NCI-H146 treated with DMSO at 0.1 percent for 48 hours (cell line): Measurements from ENCODE around the gene SDK2.
A peak's percentile ranks its signal among the peaks of the same experiment; 100 is the strongest.

Experiments
- DNase-seq: peaks from one replicate; lab custom pipeline; 2025; ENCODE audit not compliant: unreplicated experiment; lab: John Stamatoyannopoulos, UW

SDK2 gene

DNA sequence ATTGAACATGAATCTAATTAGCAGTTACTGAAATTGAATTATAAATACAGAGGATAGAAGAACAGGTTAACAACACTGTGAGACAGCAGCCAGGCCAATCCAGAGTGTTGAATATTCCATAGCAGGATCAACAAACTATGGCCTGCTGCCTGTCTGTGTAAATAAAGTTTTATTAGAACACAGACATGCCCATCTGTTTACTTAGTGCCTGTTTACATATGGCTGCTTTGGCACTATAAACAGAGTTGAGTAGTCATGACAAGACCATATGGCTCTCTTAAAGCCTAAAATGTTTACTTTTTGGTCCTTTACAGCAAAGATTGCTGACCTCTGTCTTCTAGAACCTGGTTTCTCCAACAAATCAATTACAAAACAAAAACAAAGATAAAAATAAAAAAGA lies 217.0 kb downstream of the SDK2 start:
- no peak for DNase-seq

DNA sequence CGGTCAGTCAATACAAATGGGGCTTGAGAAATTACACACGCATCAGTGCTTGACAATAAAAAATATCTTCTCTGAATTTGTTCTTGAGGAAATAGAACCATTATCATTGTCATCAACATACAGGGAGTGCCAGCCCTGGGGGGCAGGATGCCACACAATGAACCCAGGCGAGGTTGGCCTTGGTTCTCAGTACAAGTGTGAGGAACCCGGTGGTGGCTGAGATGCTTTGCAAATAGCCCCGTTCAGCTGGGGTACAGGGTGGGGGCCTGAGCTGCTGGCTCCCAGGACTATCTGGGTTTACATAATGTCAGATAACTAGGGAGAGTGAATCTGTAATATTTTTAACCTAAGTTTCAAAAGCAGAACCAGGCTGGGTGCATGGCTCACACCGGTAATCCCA lies 219.7 kb downstream of the SDK2 start:
- no peak for DNase-seq

DNA sequence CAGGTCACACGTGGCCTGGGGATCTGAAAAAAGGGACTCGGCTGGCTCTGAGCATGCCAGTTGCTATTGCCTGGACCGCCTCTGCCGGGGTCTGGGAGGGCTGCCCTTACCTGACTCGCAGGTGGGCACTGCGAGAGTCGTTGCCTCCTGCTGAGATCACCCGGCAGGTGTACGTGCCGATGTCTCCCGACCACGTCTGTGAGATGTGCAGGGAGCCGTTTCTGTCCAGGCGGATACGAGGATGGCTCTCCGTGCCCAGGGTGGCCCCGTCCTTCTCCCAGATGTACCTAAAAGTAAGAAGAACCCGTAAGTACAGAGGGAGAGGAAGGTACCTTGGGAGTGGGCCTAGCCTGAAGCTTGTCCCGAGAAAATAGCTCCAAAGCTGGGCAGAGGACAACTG lies 220.4 kb downstream of the SDK2 start:
- no peak for DNase-seq

DNA sequence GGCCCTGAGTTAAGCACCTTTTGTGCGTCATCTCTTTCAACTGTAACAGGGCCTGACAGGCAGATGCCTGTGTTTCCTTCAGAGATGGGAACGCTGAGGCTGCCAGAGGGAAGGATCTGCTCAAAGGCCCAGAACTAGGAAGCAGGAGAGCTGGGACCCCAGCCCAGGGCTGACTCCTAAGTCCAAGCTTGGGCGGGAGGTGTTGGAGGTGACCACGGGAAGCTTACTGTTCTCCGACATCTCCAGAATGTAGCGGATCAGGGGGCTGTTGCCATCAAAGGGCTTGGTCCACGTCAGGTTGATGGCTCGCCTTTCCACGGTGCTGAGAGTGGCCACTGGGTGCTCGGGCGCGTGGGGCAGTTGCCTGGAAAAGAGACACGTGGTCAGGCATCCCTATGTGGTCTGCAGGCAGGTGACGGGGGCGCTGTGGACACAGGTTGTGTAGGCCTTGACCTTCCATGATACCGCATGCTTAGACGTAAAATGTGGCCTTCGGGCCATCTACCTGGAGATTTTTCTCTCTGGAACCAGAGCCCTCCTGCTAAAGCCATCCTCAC lies 221.0 kb downstream of the SDK2 start:
- no peak for DNase-seq

DNA sequence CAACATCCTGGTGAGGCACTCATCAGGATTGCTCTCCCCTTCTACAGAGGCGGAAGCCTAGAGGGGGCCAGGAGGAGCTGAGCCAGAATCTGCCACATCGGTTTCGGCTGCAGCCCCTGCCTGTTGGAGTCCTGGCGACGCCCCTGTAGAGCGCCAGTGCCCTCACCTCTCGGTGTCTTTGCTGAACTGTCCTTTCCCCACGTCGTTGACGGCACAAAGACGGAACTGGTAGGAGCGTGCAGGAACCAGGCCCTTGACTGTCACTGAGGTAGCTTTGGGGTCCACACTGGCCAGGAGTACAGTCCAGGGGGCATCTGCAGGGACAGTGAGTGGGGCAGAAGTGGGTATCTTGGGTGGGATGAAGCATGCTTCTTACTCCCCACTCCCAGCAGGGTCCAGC lies 222.1 kb downstream of the SDK2 start:
- DNase-seq: no peak

DNA sequence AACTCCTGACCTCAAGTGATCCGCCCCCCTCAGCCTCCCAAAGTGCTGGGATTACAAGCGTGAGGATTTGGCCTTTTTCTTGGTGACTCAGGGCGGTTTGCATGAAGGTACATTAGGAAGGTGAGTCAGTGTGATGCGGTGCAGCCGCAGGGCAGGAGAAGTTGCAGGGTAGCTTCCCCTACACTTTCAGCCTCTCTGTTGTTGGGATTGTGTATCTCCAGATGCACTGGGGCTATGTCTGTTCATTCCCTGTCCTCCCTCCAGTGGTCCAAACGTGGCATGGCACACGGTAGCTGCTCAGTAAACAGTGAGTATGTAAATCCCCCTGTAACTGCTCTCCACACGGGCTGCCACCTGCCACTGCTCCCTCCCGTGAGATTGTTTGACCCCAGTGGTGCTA lies 223.3 kb downstream of the SDK2 start:
- no peak for DNase-seq

DNA sequence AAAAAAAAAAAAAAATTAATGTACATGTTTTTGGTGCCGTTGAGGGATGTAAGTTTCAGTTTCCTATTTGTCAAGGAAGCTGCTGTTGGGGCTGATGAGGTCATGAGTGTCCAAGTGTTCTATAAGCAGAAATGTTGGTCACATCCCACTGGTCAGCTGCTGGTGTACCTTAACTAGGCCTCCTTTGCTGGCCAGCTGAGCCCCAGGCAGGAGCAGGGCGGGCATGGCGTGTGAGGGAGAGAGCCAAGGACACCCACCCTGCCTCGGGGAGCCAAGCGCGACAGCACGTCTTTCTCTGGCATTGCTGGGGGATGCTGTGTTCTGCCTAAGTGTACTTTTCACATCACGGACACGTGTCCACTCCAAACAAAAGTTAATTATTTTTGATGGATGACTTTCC lies 224.4 kb downstream of the SDK2 start:
- DNase-seq: no peak

DNA sequence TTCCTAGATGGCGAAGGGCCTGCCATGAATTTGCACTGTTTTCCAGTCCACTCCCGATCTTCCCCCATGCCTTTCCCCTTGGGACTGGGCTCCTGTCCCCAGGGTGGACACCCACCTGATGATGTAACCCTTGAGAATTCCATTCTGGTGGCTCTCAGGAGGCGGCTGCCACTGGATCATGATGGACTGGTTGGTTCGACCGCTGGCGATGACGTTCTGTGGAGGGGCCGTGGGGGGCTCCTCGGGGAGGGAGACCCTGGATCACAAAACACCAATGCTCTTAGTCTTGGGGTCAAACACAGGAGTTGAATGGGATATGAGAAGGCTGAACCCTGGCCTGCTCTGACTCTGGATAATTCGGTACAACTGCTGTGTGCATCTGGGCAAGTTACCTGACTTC lies 225.2 kb downstream of the SDK2 start:
- no peak for DNase-seq

DNA sequence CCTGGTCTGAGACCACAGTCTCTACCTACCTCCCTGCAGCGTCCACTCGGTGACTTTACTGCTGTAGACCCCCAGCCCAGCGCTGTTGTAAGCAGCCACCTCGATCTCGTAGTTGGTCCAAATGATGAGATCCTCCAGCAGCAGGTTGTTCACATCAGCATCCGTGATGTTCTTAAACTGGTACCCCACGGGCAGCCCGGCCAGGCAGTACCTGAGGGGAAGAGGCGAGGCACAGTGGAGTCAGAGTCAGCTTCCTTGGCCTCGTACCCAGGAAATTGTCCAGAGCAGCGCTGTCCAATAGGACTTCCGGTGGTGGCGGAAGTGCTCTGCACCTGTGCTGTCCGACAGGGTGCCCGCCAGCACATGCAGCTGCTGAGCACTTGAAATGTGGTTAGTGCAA lies 228.5 kb downstream of the SDK2 start:
- DNase-seq: no peak

DNA sequence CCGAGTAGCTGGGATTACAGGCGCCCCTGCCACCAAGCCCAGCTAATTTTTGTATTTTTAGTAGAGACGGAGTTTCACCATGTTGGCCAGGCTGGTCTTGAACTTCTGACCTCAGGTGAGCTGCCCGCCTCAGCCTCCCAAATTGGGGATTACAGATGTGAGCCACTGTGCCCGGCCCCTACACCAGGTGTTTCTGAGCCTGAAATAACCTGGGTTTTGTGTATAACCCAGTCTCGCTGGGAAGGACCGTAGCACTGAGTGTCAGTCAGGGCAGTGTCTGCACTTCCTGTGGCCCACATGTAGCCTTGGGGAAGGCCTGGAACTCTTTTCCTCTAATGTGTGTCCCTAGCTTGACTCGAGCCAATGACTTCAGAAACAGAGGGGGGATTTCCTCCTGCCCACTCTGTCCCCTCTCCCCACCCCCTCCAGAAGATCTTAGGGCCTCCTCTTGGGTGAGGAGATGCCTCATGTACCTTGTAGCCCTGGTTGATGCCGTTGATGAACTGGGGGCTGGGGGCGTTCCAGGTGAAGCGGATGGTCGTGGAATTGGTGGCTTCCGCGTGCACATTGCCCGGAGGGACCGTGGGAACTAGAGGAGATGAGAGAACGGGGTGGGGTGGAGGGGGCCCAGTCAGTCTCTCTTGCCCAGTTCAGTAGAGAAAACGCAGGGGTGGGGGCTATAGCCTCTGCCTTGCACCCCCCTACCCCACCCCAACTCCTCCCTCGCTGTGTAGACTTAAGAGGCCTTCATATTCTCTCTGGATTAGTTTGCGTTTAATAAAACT lies 229.9 kb downstream of the SDK2 start:
- DNase-seq: no peak

DNA sequence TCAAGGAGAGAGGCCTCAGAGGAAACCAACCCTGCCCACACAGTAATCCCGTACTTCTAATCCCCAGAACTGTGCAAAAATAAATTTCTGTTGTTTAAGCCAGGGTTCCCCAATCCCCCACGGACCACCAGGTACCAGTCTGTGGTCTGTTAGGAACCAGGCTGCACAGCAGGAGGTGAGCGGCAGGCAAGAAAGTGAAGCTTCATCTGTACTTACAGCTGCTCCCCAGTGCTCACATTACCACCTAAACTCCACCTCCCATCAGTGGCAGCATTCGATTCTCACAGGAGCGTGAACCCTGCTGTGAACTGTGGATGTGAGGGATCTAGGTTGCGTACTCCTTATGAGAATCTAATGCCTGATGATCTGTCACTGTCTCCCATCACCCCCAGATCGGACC lies 231.3 kb downstream of the SDK2 start:
- no peak for DNase-seq

DNA sequence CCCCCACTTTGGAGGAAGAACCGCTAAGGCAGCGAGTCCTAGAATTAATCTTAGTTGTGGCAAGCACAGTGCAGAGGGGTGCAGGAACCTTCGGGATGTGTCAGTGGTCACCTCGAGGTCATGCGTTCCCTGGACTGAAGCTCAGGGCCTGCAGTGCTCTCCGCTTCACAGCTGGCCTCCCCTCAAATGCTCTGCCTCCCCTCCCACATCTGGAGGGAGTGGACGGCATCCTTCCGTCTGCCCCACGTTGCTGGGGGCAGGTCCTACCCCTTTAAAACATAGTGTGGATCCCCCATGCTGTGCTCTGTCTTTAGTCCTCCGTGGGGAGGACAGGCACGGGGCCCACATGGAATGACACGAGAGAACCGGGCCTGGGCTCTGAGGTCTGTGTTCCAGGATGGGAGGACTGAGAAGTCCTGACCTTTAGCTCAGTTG lies 232.9 kb downstream of the SDK2 start:
- no peak for DNase-seq

DNA sequence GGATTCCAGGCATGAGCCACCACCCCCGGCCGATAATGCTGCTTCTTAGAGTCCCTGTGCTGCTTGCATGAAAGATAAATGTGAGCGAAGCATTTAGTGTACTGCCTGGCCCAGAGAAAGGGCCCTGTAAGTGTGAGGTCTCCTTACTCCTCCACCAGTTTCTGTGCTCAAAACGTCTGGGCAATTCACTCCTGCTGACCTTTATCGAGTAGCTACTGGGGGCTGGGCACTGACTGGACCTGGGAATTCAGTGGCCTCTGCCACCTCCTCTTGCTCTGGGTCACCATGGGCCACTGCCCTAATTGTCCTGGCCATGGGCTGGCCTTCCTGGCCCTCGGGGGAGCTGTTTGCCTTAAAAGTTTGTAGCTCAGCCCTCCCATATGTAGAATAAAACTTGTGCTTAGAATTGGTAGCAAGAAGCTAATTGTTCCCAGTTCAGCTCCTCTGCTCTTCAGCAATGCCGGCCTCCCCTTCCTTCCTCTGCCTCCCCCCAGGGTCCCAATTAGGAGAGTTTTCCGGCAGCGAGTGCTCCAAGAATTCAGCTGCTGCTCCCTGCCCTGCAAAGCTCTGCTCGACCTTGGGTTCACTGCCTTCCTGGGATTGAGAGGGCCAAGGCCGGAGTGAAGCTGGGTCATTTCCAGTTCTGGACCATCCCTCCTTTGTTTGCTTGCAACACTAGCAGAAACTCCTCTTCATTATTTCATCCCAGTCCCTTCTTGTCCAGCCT lies 233.5 kb downstream of the SDK2 start:
- no peak for DNase-seq

DNA sequence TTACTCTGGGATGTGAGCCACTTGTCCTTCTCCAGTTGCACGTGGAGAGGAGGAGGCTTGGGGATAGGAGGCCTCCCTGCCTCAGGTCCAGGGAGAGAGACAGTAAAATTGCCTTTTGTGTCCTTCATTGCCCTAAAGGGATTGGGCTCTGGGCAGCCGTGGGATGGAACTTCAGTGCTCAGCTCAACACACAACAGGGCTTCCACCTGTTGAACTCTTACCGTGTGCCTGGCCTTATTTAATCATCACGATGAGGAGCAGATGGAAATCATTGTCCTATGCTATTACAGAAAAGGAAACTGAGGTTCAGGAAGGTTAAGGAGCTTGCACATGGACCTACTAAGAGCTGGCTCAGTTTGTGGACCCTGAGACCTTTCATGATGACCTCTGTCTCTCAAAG lies 240.0 kb downstream of the SDK2 start:
- peak; percentile 86 for DNase-seq

DNA sequence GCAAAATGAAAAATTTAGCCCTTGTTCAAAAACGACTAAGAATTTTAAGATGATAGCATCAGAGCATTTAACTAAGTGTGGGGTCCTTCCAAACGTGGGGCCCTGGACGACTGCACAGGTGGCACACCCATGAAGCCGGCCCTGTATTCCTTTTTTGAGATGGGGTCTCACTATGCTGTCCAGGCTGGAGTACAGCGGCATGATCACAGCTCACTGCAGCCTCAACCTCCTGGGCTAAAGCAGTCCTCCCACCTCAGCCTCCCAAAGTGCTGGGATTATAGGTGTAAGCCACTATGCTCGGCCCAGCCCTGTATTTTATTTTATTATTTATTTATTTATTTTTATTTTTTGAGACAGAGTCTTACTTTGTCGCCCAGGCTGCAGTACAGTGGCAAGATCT lies 241.8 kb downstream of the SDK2 start:
- no peak for DNase-seq

DNA sequence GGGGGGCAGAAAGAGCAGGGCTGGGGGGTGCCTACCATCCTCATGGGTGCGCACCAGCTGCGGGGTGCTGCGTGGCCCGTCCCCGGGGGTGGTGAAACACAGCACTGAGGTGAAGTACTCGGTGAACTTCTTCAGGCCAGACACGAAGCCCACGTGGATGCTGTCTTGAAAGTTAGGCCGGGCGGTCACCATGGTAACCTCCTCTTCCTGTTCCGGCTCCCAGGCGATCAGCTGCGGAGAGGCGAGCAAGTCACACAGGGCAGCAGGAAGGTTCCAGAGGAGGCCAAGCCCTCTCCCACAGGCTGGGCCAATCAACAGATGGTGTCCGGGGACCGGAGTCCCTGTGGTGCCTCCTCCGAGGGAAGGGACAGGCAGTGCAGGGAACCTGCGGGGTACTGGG lies 242.3 kb downstream of the SDK2 start:
- DNase-seq: no peak

DNA sequence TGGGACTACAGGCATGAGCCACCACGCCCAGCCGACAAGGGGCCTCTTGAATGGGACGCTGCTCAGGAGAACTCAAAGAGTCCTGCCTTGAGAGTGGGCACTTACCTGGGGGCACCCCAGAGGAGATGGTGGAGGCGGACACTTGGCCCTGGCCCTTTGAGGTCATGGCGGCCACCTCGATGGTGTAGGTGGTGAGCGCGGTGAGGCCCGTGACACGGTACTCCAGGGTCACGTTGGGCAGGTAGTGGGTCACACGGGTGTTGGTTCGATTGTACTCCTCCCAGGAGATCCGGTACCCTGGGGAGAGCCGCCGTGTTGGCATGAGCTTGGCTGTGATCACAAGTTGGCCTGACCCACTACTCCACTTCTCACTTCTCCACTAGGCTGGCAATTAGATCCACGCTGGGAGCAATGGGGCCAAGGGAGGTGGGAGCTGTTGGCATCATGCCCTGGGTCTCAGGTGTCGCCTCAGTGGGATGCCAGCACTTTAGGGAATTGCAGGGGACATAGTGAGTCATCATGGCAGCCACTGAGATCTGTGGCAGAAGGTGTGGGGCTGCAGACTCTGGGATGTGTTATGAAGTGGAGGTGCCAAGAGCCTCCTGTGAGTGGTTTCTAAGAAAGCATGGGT lies 243.2 kb downstream of the SDK2 start:
- DNase-seq: no peak

DNA sequence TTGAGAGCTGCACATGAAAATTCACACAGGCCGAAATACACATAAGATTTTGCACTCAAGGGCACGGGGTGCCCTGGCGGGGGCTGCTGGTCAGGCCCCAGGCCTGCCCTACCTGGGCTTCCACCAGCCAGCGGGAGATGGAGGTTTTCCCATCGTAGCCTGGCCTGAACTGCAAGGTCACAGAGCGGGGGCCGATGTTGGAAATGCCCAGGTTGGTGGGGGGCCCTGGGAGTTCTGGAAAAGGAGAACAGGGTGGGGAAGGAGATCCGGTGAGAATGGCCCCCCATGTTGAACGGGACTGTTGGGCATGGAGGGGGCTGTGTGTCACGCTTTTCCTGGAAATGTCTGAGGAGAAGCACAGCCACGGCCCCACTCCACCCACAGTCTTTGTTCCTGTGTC lies 245.2 kb downstream of the SDK2 start:
- no peak for DNase-seq

DNA sequence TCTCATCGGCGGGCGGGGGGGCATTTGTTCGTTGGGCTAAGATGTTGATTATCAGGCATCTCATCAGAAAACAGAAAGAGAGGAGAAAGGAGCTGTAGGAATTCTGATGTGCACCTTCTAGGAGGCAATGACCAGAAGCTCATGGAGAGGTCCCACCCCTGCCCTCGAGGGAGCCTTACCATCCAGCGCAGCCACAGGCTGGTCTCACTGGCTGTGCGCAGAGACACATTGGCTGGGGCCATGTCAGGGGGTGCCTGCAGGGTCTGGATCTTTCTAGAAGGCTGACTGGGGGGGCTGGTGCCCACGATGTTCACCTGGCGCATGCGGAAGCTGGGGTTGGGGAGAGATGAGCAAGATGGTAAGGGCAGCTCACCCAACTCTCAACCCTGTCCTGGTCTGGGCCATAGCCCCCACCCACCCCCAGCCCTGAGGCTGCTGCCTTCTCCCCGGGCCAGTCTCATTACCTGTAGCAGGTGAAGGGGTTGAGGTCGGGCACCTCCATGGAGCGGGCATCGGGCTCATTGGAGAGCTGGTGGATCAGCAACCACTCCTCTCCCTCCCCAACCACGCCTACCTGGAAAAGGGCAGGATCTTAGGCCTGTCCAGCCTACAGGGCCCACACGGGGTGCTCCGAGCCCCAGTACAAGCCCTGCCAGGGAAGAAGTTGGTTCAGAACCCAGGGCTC lies 246.2 kb downstream of the SDK2 start:
- no peak for DNase-seq

DNA sequence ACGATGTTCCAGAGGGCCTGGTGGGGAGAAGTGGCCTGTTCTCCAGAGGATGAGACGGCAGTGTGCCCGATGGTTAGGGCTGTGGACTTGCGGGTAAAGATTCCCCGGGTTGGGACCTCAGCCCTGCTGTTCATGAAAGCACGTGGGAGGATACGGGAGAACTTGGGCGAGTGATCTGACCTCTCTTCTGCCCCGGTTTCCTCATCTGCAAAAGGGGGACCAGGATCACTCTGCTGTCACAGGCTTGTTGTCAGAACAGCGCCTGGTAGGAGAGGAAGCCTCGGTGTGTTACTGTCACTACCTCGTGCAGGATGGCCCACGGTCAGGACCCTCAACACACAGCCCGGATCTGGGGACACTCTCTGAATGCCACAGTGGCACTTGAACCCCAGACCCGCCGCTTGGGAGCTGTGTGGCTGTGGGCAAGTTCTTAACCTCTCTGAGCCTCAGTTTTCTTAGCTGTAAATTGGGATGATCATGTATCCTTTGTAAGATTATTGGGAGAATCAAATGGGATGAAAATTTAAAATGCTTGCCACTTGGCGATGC lies 246.9 kb downstream of the SDK2 start:
- no peak for DNase-seq
